Muscle of leg (tissue), 16 donors: ENCODE results near the gene RUVBL1. TPM values are rescaled to one million over a fixed set of nuclear protein-coding genes. Genes with fewer than 3 reads are reported as not detected.

Source experiments
- DNase-seq: peaks from one replicate; pipeline ENCODE4 v3.0.0; 2013
- H3K27ac ChIP-seq: one replicate; pipeline ENCODE4 v1.5.1; 2013; ENCODE audit warnings: mild to moderate bottlenecking, low read length, control low read depth
- H3K27me3 ChIP-seq: one replicate; pipeline ENCODE4 v1.6.1; 2013; ENCODE audit warnings: low read length; ENCODE audit not compliant: control insufficient read depth, insufficient read depth
- H3K36me3 ChIP-seq: one replicate; pipeline ENCODE4 v1.6.1; 2013; ENCODE audit warnings: low read length; ENCODE audit not compliant: control insufficient read depth, insufficient read depth
- H3K4me1 ChIP-seq: one replicate; pipeline ENCODE4 v1.6.1; 2013; ENCODE audit warnings: low read length; ENCODE audit not compliant: control insufficient read depth, insufficient read depth
- H3K4me3 ChIP-seq: one replicate; pipeline ENCODE4 v1.5.1; 2013; ENCODE audit warnings: low read length, control low read depth
- H3K9me3 ChIP-seq: replicated peaks from 2 replicates; pipeline ENCODE4 v1.6.1; 2013; ENCODE audit warnings: low read depth, low read length; ENCODE audit not compliant: control insufficient read depth
- WGBS: methylation state at CpG from one replicate; pipeline ENCODE4 v1.1.5; 2013; ENCODE audit warnings: missing lambda C conversion rate; ENCODE audit not compliant: insufficient coverage; 5-methylcytosine and 5-hydroxymethylcytosine counted together
- long read RNA-seq, 11 donors: transcript quantifications; one replicate each; lab custom pipeline, GENCODE V29; 2026
- polyA plus RNA-seq, 8 donors: library from polyadenylated mRNA; unstranded; fragments of 120-200 nt; gene quantifications; one replicate each; pipeline versions ENCODE4 v1.2.1 to v1.2.3, GENCODE V29; 2013; ENCODE audit warnings: inconsistent platforms in 1 of 8, low replicate concordance in 1 of 8; ENCODE audit not compliant: insufficient read length in 8 of 8, insufficient read depth in 1 of 8
- total RNA-seq: library from RNA; stranded (reverse); fragments of 120-200 nt; gene quantifications from one replicate; pipeline ENCODE4 v1.2.4, GENCODE V29; 2013

RUVBL1 gene
- total RNA-seq (36.4 TPM), polyA plus RNA-seq (10 to 100 TPM; 33.6 to 41.4 (median 38.8) TPM)
- long read RNA-seq, donor 1, full-length matches to known transcripts: 8 of 8 reads
- long read RNA-seq, donor 1, partial matches to known transcripts: 0 of 8 reads
- long read RNA-seq, donor 1, other reads (novel, unspliced or antisense): 0 of 8 reads
- long read RNA-seq, donor 2, partial matches to known transcripts: 0 of 3 reads
- long read RNA-seq, donor 2, other reads (novel, unspliced or antisense): 0 of 3 reads
- long read RNA-seq, donor 3, full-length matches to known transcripts: 13 of 23 reads
- long read RNA-seq, donor 3, partial matches to known transcripts: 10 of 23 reads
- long read RNA-seq, donor 3, other reads (novel, unspliced or antisense): 0 of 23 reads
- long read RNA-seq, donor 4, full-length matches to known transcripts: 2 of 2 reads
- long read RNA-seq, donor 4, partial matches to known transcripts: 0 of 2 reads
- long read RNA-seq, donor 4, other reads (novel, unspliced or antisense): 0 of 2 reads
- long read RNA-seq, donor 5, full-length matches to known transcripts: 29 of 52 reads
- long read RNA-seq, donor 5, partial matches to known transcripts: 23 of 52 reads
- long read RNA-seq, donor 5, other reads (novel, unspliced or antisense): 0 of 52 reads
- long read RNA-seq, donor 6, full-length matches to known transcripts: 32 of 80 reads
- long read RNA-seq, donor 6, partial matches to known transcripts: 48 of 80 reads
- long read RNA-seq, donor 6, other reads (novel, unspliced or antisense): 0 of 80 reads
- long read RNA-seq, donor 7, full-length matches to known transcripts: 15 of 29 reads
- long read RNA-seq, donor 7, partial matches to known transcripts: 14 of 29 reads
- long read RNA-seq, donor 7, other reads (novel, unspliced or antisense): 0 of 29 reads
- long read RNA-seq, donor 8, full-length matches to known transcripts: 14 of 14 reads
- long read RNA-seq, donor 8, partial matches to known transcripts: 0 of 14 reads
- long read RNA-seq, donor 8, other reads (novel, unspliced or antisense): 0 of 14 reads
- long read RNA-seq, donor 9, full-length matches to known transcripts: 11 of 17 reads
- long read RNA-seq, donor 9, partial matches to known transcripts: 6 of 17 reads
- long read RNA-seq, donor 9, other reads (novel, unspliced or antisense): 0 of 17 reads
- long read RNA-seq, donor 10, full-length matches to known transcripts: 20 of 20 reads
- long read RNA-seq, donor 10, partial matches to known transcripts: 0 of 20 reads
- long read RNA-seq, donor 10, other reads (novel, unspliced or antisense): 0 of 20 reads
- long read RNA-seq, donor 11, full-length matches to known transcripts: 8 of 8 reads
- long read RNA-seq, donor 11, partial matches to known transcripts: 0 of 8 reads
- long read RNA-seq, donor 11, other reads (novel, unspliced or antisense): 0 of 8 reads

- peaks cover 9% of the 10 kb centered on the region for H3K4me1 ChIP-seq
- peak within 1 kb of the TSS; percentile 89 for H3K27ac ChIP-seq
- peak; percentile 99 for DNase-seq
- H3K9me3 ChIP-seq: no peaks in the 10 kb centered on the region
- peaks cover 3% of the 10 kb centered on the region for H3K27me3 ChIP-seq
- H3K36me3 ChIP-seq: no peaks in the 10 kb centered on the region
- H3K4me3 ChIP-seq: peak within 1 kb of the TSS; percentile 87
- under 1% methylated on average over 45 of the region's 47 CpGs for WGBS
Observed at GRCh38 chr3:128123538-128124368, at the start of gene RUVBL1. TSS of gene RUVBL1 (minus strand) at chr3:128123812. CDS start at chr3:128123724, 88 bp downstream.

GRCh38 chr3:128173200-128173599, 49.6 kb upstream of the RUVBL1 start:
- no peak overlapping the region for H3K27ac ChIP-seq

GRCh38 chr3:128170866-128171516, 47.4 kb upstream of the RUVBL1 start:
- peak; percentile 89 for DNase-seq
- no peaks in the 10 kb centered on the region for H3K27me3 ChIP-seq
- H3K27ac ChIP-seq: no peak overlapping the region
- H3K9me3 ChIP-seq: no peaks in the 10 kb centered on the region
- peaks cover 2% of the 10 kb centered on the region for H3K36me3 ChIP-seq
- H3K4me1 ChIP-seq: peaks cover 28% of the 10 kb centered on the region
- H3K4me3 ChIP-seq: no peak overlapping the region
- WGBS: no CpG with 5 or more reads among the region's 5 CpGs

More at GRCh38 chr3:128173200-128173599, 49.6 kb upstream of the RUVBL1 start:
- no peak overlapping the region for H3K4me3 ChIP-seq
- peaks cover 16% of the 10 kb centered on the region for H3K4me1 ChIP-seq
- H3K9me3 ChIP-seq: no peaks in the 10 kb centered on the region
- DNase-seq: peak; percentile 12
- H3K27me3 ChIP-seq: no peaks in the 10 kb centered on the region
- WGBS: 83% methylated on average over 7 of the region's 8 CpGs
- H3K36me3 ChIP-seq: no peaks in the 10 kb centered on the region

DNA sequence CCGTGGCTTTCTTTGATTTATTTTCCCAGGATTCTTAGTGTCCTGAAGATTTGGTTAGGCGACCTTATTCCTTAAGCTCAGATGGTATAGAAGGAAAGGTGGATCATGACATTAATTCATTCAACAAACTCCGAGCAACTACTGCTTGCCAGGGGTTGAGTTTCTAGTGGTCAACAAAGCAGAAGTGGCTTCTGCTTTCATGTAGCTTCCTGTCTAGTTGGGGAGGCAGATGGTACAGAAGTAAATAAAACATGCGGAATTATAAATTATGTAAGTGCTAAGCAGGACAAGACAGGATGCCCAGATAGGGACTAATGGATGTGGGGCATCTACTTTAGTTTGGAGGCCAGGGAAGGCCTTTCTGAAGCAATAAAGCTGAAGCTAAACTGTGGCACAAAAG, 45.2 kb upstream of the RUVBL1 start:
- no peaks in the 10 kb centered on the region for H3K27me3 ChIP-seq
- H3K27ac ChIP-seq: peak overlapping the region; percentile 52
- no peak for DNase-seq
- H3K4me3 ChIP-seq: no peak overlapping the region
- no peaks in the 10 kb centered on the region for H3K9me3 ChIP-seq
- H3K36me3 ChIP-seq: peaks cover 2% of the 10 kb centered on the region
- 84% methylated on average over 2 of the region's 4 CpGs for WGBS
- peaks cover 25% of the 10 kb centered on the region for H3K4me1 ChIP-seq

GRCh38 chr3:128167973-128168674, 44.5 kb upstream of the RUVBL1 start:
- peaks cover 24% of the 10 kb centered on the region for H3K4me1 ChIP-seq
- peak; percentile 64 for DNase-seq
- WGBS: 58% methylated on average over 5 of the region's 5 CpGs
- no peaks in the 10 kb centered on the region for H3K9me3 ChIP-seq
- no peak overlapping the region for H3K4me3 ChIP-seq
- no peaks in the 10 kb centered on the region for H3K27me3 ChIP-seq
- H3K27ac ChIP-seq: peak overlapping the region; percentile 83
- H3K36me3 ChIP-seq: peaks cover 3% of the 10 kb centered on the region

DNA sequence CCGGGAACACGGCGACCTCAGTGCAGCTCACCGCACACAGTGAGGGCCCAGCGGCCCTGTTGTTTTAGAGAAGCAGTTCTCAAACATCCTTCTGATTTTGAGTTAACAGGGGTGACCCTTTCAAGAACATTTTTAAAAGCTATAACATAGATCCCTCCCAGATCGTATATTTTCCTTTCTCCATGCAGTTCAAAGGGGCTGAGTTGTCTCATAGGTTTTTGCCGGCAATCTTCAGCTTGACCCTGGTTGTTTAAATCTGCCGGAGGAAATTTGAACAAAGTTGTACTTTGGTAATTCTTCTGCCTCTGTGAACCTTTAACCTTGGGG, 44.0 kb upstream of the RUVBL1 start:
- WGBS: 43% methylated on average over 5 of the region's 8 CpGs

DNA sequence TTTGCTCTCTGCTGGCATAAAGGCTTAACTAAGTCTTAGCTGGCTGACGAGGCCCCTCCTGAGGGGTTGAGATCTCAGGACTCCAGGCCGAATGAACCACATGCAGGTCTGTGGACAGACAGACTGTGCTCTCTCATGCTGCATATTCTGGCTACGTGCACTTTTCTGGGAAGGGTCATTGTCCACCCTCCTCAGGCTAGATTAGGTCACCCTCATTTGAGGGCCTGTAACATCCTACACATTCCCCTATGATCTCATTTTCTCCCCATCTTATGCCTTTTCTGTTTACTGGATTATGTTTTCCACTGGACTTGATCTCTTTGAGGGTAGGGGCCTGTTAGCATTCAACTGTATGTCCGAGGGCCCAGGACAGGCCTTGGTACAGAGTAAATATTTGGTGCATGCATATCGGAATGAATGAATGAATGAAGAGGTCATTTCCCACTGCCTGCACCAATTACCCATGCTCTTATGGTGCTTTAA, 43.4 kb upstream of the RUVBL1 start:
- 72% methylated on average over 3 of the region's 5 CpGs for WGBS
- H3K4me1 ChIP-seq: peaks cover 24% of the 10 kb centered on the region
- no peak overlapping the region for H3K4me3 ChIP-seq
- H3K27ac ChIP-seq: peak overlapping the region; percentile 83
- no peak for DNase-seq
- no peaks in the 10 kb centered on the region for H3K9me3 ChIP-seq
- no peaks in the 10 kb centered on the region for H3K27me3 ChIP-seq
- peaks cover 8% of the 10 kb centered on the region for H3K36me3 ChIP-seq

More for the DNA sequence above, 44.0 kb upstream of the RUVBL1 start:
- H3K4me3 ChIP-seq: no peak overlapping the region
- no peaks in the 10 kb centered on the region for H3K9me3 ChIP-seq
- DNase-seq: no peak
- no peaks in the 10 kb centered on the region for H3K27me3 ChIP-seq
- H3K4me1 ChIP-seq: peaks cover 24% of the 10 kb centered on the region
- peaks cover 6% of the 10 kb centered on the region for H3K36me3 ChIP-seq
- H3K27ac ChIP-seq: peak overlapping the region; percentile 83

GRCh38 chr3:128163432-128163831, 39.8 kb upstream of the RUVBL1 start:
- H3K9me3 ChIP-seq: no peaks in the 10 kb centered on the region
- peaks cover 15% of the 10 kb centered on the region for H3K4me1 ChIP-seq
- H3K27ac ChIP-seq: no peak overlapping the region
- peaks cover 16% of the 10 kb centered on the region for H3K36me3 ChIP-seq
- no peaks in the 10 kb centered on the region for H3K27me3 ChIP-seq
- WGBS: 84% methylated on average over 5 of the region's 5 CpGs
- DNase-seq: no peak
- no peak overlapping the region for H3K4me3 ChIP-seq
